ENCODE data around the gene SLC35G3. TPM values are rescaled to one million over a fixed set of nuclear protein-coding genes. Genes with fewer than 3 reads are reported as not detected.
"Not testable (repeated sequence)": the region's sequence is repeated elsewhere in the genome, so short reads cannot be mapped to it uniquely, and the experiment has no call there.

The SLC35G3 gene
- total RNA-seq, 2 donors from 2014 or later: not detected

DNA sequence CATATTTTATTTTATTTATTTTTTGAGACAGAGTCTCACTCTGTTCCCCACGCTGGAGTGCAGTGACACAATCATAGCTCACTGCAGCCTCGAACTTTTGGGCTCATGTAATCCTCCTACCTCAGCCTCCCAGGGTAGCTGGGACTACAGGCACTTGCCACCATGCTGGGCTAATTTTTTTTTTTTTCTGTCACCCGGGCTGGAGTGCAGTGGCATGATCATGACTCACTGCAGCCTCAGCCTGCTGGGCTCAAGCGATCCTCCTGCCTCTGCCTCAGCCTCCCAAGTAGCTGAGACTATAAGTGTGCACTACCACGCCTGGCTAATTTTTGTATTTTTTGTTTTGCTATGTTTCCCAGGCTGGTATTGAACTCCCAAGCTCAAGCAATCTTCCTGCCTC lies 29.5 kb downstream of the SLC35G3 start:
- Mint-ChIP-seq H3K27ac (no peak overlapping the region), H3K9me3 (peaks cover 5% of the 10 kb centered on the region), H3K27me3 (no peaks in the 10 kb centered on the region), H3K36me3 (ENCODE audit: low read depth) (no peaks in the 10 kb centered on the region), H3K4me3 (no peak overlapping the region), H3K4me1 (peaks cover 32% of the 10 kb centered on the region)
- ATAC-seq (replicated peaks): no peak

DNA sequence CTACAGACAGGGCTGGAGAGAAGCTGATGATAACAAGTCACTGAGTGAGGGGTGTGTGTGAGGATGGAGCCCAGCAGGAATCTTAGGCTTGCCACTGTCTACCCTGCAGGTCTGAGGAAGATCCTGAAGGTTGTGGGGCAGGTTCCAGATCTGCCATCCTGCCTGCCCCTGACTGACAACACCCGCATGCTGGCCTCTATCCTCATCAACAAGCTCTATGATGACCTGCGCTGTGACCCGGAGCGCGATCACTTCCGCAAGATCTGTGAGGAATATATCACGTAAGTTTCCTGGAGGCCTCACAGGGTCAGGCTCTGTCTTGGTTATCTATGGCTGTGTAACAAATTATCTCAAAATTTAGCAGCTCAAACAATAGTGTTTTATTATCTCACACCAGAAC lies 30.3 kb downstream of the SLC35G3 start:
- Mint-ChIP-seq H3K36me3 (ENCODE audit: low read depth) (no peaks in the 10 kb centered on the region), H3K9me3 (peaks cover 5% of the 10 kb centered on the region), H3K4me3 (no peak overlapping the region), H3K4me1 (peaks cover 38% of the 10 kb centered on the region), H3K27ac (no peak overlapping the region), H3K27me3 (no peaks in the 10 kb centered on the region)
- no peak for ATAC-seq (replicated peaks)

DNA sequence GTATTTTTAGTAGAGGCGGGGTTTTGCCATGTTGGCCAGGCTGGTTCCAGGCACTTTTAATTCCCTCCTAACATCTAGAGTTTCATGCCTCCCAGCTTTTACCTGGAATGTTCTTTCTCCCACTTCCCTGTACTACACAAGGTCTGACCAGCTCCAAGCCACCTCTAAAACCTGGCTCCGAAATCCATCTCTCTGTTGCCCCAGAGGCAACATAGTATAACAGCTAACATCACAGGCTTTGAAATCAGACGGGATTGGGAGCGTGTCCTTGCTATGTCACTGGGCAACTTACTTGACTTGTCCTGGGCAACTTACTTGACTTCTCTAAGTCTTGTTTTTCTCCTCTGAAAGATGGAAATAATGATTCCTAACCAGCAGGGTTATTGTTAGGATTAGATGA lies 31.4 kb downstream of the SLC35G3 start:
- peaks cover 5% of the 10 kb centered on the region for H3K9me3 Mint-ChIP-seq
- H3K27ac Mint-ChIP-seq: peak overlapping the region; percentile 30
- H3K4me3 Mint-ChIP-seq: peak overlapping the region; percentile 76
- no peaks in the 10 kb centered on the region for H3K27me3 Mint-ChIP-seq
- peaks cover 38% of the 10 kb centered on the region for H3K4me1 Mint-ChIP-seq
- no peak for ATAC-seq (replicated peaks)
- no peaks in the 10 kb centered on the region for H3K36me3 Mint-ChIP-seq (ENCODE audit: low read depth)

GRCh38 chr17:35161281-35161761 lies 32.9 kb downstream of the SLC35G3 start:
- peak overlapping the region; percentile 76 for H3K27ac Mint-ChIP-seq
- peak overlapping the region; percentile 76 for H3K4me3 Mint-ChIP-seq
- H3K9me3 Mint-ChIP-seq: peaks cover 5% of the 10 kb centered on the region
- peaks cover 38% of the 10 kb centered on the region for H3K4me1 Mint-ChIP-seq
- H3K36me3 Mint-ChIP-seq (ENCODE audit: low read depth): no peaks in the 10 kb centered on the region
- ATAC-seq (replicated peaks): peak; percentile 36
- no peaks in the 10 kb centered on the region for H3K27me3 Mint-ChIP-seq

GRCh38 chr17:35160354-35161201 lies 33.6 kb downstream of the SLC35G3 start:
- Mint-ChIP-seq H3K36me3 (ENCODE audit: low read depth) (no peaks in the 10 kb centered on the region), H3K9me3 (peaks cover 5% of the 10 kb centered on the region), H3K27me3 (no peaks in the 10 kb centered on the region), H3K27ac (peak overlapping the region; percentile 76), H3K4me3 (peak overlapping the region; percentile 76), H3K4me1 (peaks cover 38% of the 10 kb centered on the region)
- peak; percentile 75 for ATAC-seq (replicated peaks)

DNA sequence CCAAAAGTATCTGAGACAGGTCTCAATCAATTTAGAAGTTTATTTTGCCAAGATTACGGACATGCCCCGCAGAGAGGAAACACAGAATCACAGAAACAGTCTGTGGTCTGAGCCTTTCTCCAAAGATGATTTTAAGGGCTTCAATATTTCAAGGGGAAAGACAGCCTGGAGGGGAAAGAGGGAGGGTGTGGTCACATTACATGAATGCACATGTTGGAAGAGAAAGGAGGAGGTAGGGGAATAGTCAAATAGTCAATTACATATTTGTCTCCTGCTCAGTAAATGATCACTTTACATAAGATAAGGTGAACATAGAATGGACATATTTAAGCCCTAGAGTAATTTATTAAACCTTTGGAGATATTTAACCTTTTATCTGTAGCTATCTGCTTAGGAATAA lies 34.3 kb downstream of the SLC35G3 start:
- no peak for ATAC-seq (replicated peaks)
- H3K9me3 Mint-ChIP-seq: peaks cover 5% of the 10 kb centered on the region
- H3K27me3 Mint-ChIP-seq: no peaks in the 10 kb centered on the region
- peak overlapping the region; percentile 28 for H3K27ac Mint-ChIP-seq
- peaks cover 33% of the 10 kb centered on the region for H3K4me1 Mint-ChIP-seq
- no peaks in the 10 kb centered on the region for H3K36me3 Mint-ChIP-seq (ENCODE audit: low read depth)
- H3K4me3 Mint-ChIP-seq: peak overlapping the region; percentile 76

DNA sequence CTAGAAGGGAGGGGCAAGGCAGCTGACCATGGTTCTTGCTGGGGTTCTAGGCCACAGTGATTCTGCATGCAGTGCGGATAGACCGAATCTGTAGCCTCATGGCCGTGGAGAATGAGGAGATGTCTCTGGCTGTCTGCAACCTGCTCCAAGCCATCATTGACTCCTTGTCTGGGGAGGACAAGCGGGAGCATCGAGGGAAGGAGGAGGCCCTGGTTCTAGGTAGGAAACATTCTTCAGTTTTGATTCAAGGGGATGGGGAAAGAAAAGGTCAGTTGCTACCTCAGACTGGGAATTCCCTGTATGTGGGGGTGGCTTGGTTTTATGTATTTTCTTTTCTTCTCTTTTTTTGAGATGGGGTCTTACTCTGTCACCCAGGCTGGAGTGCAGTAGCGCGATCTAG lies 38.9 kb downstream of the SLC35G3 start:
- ATAC-seq (replicated peaks): no peak
- no peaks in the 10 kb centered on the region for H3K9me3 Mint-ChIP-seq

GRCh38 chr17:35154196-35155165 lies 39.7 kb downstream of the SLC35G3 start:
- no peaks in the 10 kb centered on the region for H3K36me3 Mint-ChIP-seq (ENCODE audit: low read depth)
- no peaks in the 10 kb centered on the region for H3K9me3 Mint-ChIP-seq
- H3K4me1 Mint-ChIP-seq: peaks cover 3% of the 10 kb centered on the region
- no peak for ATAC-seq (replicated peaks)
- no peaks in the 10 kb centered on the region for H3K27me3 Mint-ChIP-seq
- H3K4me3 Mint-ChIP-seq: no peak overlapping the region
- H3K27ac Mint-ChIP-seq: no peak overlapping the region

More for the DNA sequence above, 38.9 kb downstream of the SLC35G3 start:
- Mint-ChIP-seq H3K4me3 (no peak overlapping the region), H3K36me3 (ENCODE audit: low read depth) (no peaks in the 10 kb centered on the region), H3K27ac (no peak overlapping the region), H3K27me3 (no peaks in the 10 kb centered on the region), H3K4me1 (peaks cover 10% of the 10 kb centered on the region)

GRCh38 chr17:35152421-35153140 lies 41.6 kb downstream of the SLC35G3 start:
- H3K9me3 Mint-ChIP-seq: no peaks in the 10 kb centered on the region

DNA sequence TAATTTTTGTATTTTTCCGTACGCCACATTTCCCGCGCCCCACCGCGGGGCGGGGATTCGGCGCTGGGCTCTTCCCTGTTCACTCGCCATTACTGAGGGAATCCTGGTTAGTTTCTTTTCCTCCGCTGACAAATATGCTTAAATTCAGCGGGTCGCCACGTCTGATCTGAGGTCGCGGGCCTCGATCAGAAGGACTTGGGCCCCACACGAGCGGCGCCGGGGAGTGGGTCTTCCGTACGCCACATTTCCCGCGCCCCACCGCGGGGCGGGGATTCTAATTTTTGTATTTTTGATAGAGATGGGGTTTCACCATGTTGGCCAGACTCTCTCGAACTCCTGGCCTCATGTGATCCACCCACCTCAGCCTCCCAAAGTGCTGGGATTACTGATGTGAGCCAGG lies 43.1 kb downstream of the SLC35G3 start:
- not testable (repeated sequence) for ATAC-seq (replicated peaks); H3K9me3 Mint-ChIP-seq; H3K27me3 Mint-ChIP-seq; H3K36me3 Mint-ChIP-seq (ENCODE audit: low read depth); H3K27ac Mint-ChIP-seq; H3K4me1 Mint-ChIP-seq; H3K4me3 Mint-ChIP-seq

More at GRCh38 chr17:35152421-35153140, 41.6 kb downstream of the SLC35G3 start:
- no peaks in the 10 kb centered on the region for H3K27me3 Mint-ChIP-seq
- ATAC-seq (replicated peaks): no peak
- H3K27ac Mint-ChIP-seq: no peak overlapping the region
- no peaks in the 10 kb centered on the region for H3K36me3 Mint-ChIP-seq (ENCODE audit: low read depth)
- no peak overlapping the region for H3K4me3 Mint-ChIP-seq
- no peaks in the 10 kb centered on the region for H3K4me1 Mint-ChIP-seq

- Mint-ChIP-seq H3K9me3 (no peaks in the 10 kb centered on the region), H3K4me1 (no peaks in the 10 kb centered on the region), H3K27me3 (no peaks in the 10 kb centered on the region), H3K4me3 (no peak overlapping the region), H3K27ac (no peak overlapping the region), H3K36me3 (ENCODE audit: low read depth) (no peaks in the 10 kb centered on the region)
- no peak for ATAC-seq (replicated peaks)
Measured at GRCh38 chr17:35149941-35150340, 44.3 kb downstream of the SLC35G3 start.

GRCh38 chr17:35148144-35148543 lies 46.0 kb downstream of the SLC35G3 start:
- no peak overlapping the region for H3K27ac Mint-ChIP-seq
- no peaks in the 10 kb centered on the region for H3K9me3 Mint-ChIP-seq
- H3K4me3 Mint-ChIP-seq: no peak overlapping the region
- no peak for ATAC-seq (replicated peaks)
- H3K27me3 Mint-ChIP-seq: no peaks in the 10 kb centered on the region
- H3K36me3 Mint-ChIP-seq (ENCODE audit: low read depth): no peaks in the 10 kb centered on the region
- H3K4me1 Mint-ChIP-seq: no peaks in the 10 kb centered on the region

DNA sequence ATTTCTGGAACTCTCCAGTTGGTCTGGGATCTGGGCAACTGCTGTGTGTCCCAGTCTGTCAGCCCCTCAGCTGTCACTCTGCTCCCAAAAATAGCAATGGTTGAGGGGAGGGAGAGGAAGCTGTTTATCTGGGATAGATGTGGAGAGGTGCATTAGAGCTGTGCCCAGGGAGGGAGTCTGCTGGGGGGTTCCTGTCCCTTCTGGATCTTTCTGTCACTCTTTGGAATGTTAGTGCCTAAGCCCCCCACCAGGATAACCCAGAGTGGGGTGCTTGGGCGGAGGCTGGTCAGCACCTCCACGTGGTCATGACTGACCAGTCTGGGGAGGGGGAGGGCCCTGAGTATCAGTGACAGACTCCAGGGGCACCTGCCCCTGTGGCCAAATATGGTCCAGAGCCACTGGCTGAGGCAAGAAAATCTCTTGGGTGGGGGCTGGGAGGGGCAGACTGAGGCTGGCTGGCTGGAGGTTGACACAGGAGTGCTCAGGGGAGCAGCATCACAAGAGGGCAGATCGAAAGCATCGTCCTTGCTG lies 46.8 kb downstream of the SLC35G3 start, which contains the start of gene UNC45B:
Gene UNC45B, plus strand, starts transcription at position 443 of the 531 bp plus-strand sequence. CDS start 447 bp downstream, outside the sequence.
- Mint-ChIP-seq H3K27me3 (no peaks in the 10 kb centered on the region), H3K4me3 (no peak within 1 kb of the TSS), H3K9me3 (no peaks in the 10 kb centered on the region), H3K4me1 (no peaks in the 10 kb centered on the region), H3K27ac (no peak within 1 kb of the TSS), H3K36me3 (ENCODE audit: low read depth) (no peaks in the 10 kb centered on the region)
- no peak for ATAC-seq (replicated peaks)
